Measurements from ENCODE around the gene PTGES3.

DNA sequence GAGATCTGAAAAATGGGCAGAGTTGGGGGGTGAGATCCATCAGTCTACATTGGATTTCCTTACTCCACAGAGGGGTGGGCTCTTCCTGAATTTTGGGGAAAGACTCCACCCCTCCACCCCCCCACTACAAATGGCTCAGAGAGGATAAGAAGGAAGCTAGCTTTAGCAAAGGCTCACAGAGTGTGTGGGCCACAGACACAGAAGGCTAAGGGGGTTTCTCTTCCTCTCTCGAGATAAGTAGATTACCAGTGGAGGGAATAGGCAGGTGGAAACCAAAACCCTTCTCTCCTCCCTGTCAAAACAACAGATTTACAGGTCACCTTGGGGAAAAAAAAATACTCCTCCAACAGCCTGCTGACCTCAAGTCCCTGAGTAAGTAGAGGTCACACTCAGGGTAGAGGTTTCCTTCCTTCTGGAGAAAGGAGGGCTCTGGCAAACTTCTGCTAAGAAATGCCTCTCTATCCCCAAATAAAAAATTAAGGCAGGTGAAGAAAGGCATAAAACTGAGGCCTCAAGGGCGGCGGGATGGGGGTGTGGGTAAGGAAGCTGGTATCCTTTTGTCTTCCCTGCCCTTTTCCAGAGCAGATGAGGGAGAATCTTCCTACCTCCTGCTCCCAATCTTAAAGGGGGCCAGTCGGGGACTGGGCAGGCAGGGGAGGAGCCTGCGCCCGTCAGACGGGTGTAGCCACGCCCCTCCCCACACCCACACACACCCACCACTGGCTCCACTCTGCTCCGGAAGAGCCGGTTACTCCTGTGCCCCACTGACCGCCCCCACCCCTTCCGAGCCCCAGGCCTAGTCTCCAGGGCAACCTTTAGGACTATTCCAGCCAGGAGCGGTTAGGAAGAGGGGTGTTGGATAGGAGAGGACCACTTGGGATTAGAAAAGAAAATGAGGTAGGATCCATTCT lies 56.0 kb downstream of the PTGES3 start:
- TF ChIP-seq, protein P1, sequence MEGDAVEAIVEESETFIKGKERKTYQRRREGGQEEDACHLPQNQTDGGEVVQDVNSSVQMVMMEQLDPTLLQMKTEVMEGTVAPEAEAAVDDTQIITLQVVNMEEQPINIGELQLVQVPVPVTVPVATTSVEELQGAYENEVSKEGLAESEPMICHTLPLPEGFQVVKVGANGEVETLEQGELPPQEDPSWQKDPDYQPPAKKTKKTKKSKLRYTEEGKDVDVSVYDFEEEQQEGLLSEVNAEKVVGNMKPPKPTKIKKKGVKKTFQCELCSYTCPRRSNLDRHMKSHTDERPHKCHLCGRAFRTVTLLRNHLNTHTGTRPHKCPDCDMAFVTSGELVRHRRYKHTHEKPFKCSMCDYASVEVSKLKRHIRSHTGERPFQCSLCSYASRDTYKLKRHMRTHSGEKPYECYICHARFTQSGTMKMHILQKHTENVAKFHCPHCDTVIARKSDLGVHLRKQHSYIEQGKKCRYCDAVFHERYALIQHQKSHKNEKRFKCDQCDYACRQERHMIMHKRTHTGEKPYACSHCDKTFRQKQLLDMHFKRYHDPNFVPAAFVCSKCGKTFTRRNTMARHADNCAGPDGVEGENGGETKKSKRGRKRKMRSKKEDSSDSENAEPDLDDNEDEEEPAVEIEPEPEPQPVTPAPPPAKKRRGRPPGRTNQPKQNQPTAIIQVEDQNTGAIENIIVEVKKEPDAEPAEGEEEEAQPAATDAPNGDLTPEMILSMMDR (conservative IDR thresholded peaks at IDR 0.05 in 1 of 2, IDR thresholded peaks at IDR 0.05 in 1 of 2; ENCODE audit: extremely low read depth in 1 of 2, insufficient read depth in 1 of 2, low read depth in 1 of 2, low read length in 2 of 2), result no peak
- TF ChIP-seq EZH2 (IDR thresholded peaks at IDR 0.05; ENCODE audit: borderline replicate concordance, low read length), result no peak
